NCI-H1048 (cell line): ENCODE data around the gene KIF25.

ENCODE experiments used
- DNase-seq: peaks from one replicate; lab custom pipeline; 2025; lab: John Stamatoyannopoulos, UW

Gene KIF25

GRCh38 chr6:168050225-168050880 lies 52.9 kb downstream of the KIF25 start:
- no peak for DNase-seq

GRCh38 chr6:168050881-168051586 lies 53.6 kb downstream of the KIF25 start:
- no peak for DNase-seq

GRCh38 chr6:168051648-168052047 lies 54.2 kb downstream of the KIF25 start:
- no peak for DNase-seq

- DNase-seq, result no peak
Measured at GRCh38 chr6:168052291-168052891, 54.9 kb downstream of the KIF25 start.

GRCh38 chr6:168053086-168053956 lies 55.9 kb downstream of the KIF25 start:
- DNase-seq, result no peak

GRCh38 chr6:168053957-168054471 lies 56.5 kb downstream of the KIF25 start:
- no peak for DNase-seq

GRCh38 chr6:168054765-168055560 lies 57.5 kb downstream of the KIF25 start:
- no peak for DNase-seq

- no peak for DNase-seq
Measured at GRCh38 chr6:168055696-168056489, 58.4 kb downstream of the KIF25 start.

GRCh38 chr6:168056892-168057527 lies 59.5 kb downstream of the KIF25 start:
- DNase-seq, result no peak

GRCh38 chr6:168057836-168058235 lies 60.4 kb downstream of the KIF25 start:
- no peak for DNase-seq

GRCh38 chr6:168058691-168059551 lies 61.5 kb downstream of the KIF25 start:
- DNase-seq, result no peak

- no peak for DNase-seq
Measured at GRCh38 chr6:168060521-168060931, 63.1 kb downstream of the KIF25 start.

GRCh38 chr6:168061269-168062210 lies 64.1 kb downstream of the KIF25 start:
- DNase-seq, result no peak

- DNase-seq, result no peak
Measured at GRCh38 chr6:168062346-168063289, 65.1 kb downstream of the KIF25 start.

- DNase-seq, result no peak
Measured at GRCh38 chr6:168063431-168063830, 66.0 kb downstream of the KIF25 start.

GRCh38 chr6:168064226-168064807 lies 66.8 kb downstream of the KIF25 start:
- no peak for DNase-seq
